Neural crest cell (in vitro differentiated cells): ENCODE results near the gene SH3BP5L. TPM values are rescaled to one million over a fixed set of nuclear protein-coding genes. Genes with fewer than 3 reads are reported as not detected.
A peak's percentile ranks its signal among the peaks of the same experiment; 100 is the strongest.

ENCODE experiments used
- DNase-seq: peaks from one replicate; pipeline ENCODE4 v3.0.0; 2021; ENCODE audit warnings: low read depth, mixed read lengths, low spot score
- H3K27ac Mint-ChIP-seq: one replicate; pipeline ENCODE4 v1.8.0; 2021; ENCODE audit warnings: mild to moderate bottlenecking, mixed read lengths; ENCODE audit not compliant: unreplicated experiment
- H3K27me3 Mint-ChIP-seq: 2 replicates; pipeline ENCODE4 v1.8.0; 2021; ENCODE audit warnings: low read depth, mild to moderate bottlenecking, mixed read lengths
- H3K36me3 Mint-ChIP-seq: 2 replicates; pipeline ENCODE4 v1.8.0; 2021; ENCODE audit warnings: low read depth, mild to moderate bottlenecking, mixed read lengths
- H3K4me1 Mint-ChIP-seq: 2 replicates; pipeline ENCODE4 v1.8.0; 2021; ENCODE audit warnings: mixed read lengths
- H3K4me3 Mint-ChIP-seq: one replicate; pipeline ENCODE4 v1.8.0; 2021; ENCODE audit warnings: mild to moderate bottlenecking, mixed read lengths
- H3K9me3 Mint-ChIP-seq: 2 replicates; pipeline ENCODE4 v1.8.0; 2021; ENCODE audit warnings: mixed read lengths
- CTCF ChIP-seq: fragments of 200-600 bp; sonication (generic); conservative IDR thresholded peaks from 2 replicates; pipeline ENCODE4 v1.5.0; 2021; ENCODE audit warnings: antibody characterized with exemption, mild to moderate bottlenecking
- total RNA-seq: library from RNA; stranded (reverse); gene quantifications from 2 replicates; pipeline ENCODE4 v1.2.1, GENCODE V29; 2021

The SH3BP5L gene
- total RNA-seq, 1 donor from 2014 or later, result 28.9 TPM

- Mint-ChIP-seq H3K9me3 (no peaks in the 10 kb centered on the region), H3K36me3 (no peaks in the 10 kb centered on the region), H3K4me3 (peak overlapping the region; percentile 86), H3K27me3 (peaks cover 43% of the 10 kb centered on the region), H3K27ac (no peak overlapping the region), H3K4me1 (peaks cover 27% of the 10 kb centered on the region)
- DNase-seq, result peak; percentile 73
- TF ChIP-seq CTCF, result no peak
Measured at GRCh38 chr1:248862998-248863881, 37.5 kb upstream of the SH3BP5L start.

GRCh38 chr1:248862695-248862997 lies 36.9 kb upstream of the SH3BP5L start:
- no peak for TF ChIP-seq CTCF
- H3K27ac Mint-ChIP-seq, result no peak overlapping the region
- DNase-seq, result no peak
- no peaks in the 10 kb centered on the region for H3K36me3 Mint-ChIP-seq
- peaks cover 31% of the 10 kb centered on the region for H3K4me1 Mint-ChIP-seq
- H3K4me3 Mint-ChIP-seq, result peak overlapping the region; percentile 86
- peaks cover 43% of the 10 kb centered on the region for H3K27me3 Mint-ChIP-seq
- no peaks in the 10 kb centered on the region for H3K9me3 Mint-ChIP-seq

- H3K27ac Mint-ChIP-seq, result no peak overlapping the region
- H3K36me3 Mint-ChIP-seq, result no peaks in the 10 kb centered on the region
- peaks cover 43% of the 10 kb centered on the region for H3K27me3 Mint-ChIP-seq
- no peaks in the 10 kb centered on the region for H3K9me3 Mint-ChIP-seq
- peaks cover 35% of the 10 kb centered on the region for H3K4me1 Mint-ChIP-seq
- peak overlapping the region; percentile 18 for H3K4me3 Mint-ChIP-seq
- no peak for DNase-seq
- no peak for TF ChIP-seq CTCF
Measured at GRCh38 chr1:248861616-248862015, 35.9 kb upstream of the SH3BP5L start.

- TF ChIP-seq CTCF, result no peak
- peaks cover 38% of the 10 kb centered on the region for H3K27me3 Mint-ChIP-seq
Measured at GRCh38 chr1:248860007-248860406, 34.3 kb upstream of the SH3BP5L start.

GRCh38 chr1:248858891-248859889 lies 33.5 kb upstream of the SH3BP5L start, which contains the start of gene ZNF692:
Gene ZNF692 (minus strand): TSS chr1:248859085. CDS start chr1:248858309, 776 bp downstream.
- H3K4me1 Mint-ChIP-seq, result peaks cover 40% of the 10 kb centered on the region
- peaks cover 8% of the 10 kb centered on the region for H3K36me3 Mint-ChIP-seq
- peak within 1 kb of the TSS; percentile 98 for H3K27ac Mint-ChIP-seq
- peak; percentile 9 for TF ChIP-seq CTCF
- H3K27me3 Mint-ChIP-seq, result peaks cover 34% of the 10 kb centered on the region
- DNase-seq, result peak; percentile 92
- H3K4me3 Mint-ChIP-seq, result peak within 1 kb of the TSS; percentile 90
- no peaks in the 10 kb centered on the region for H3K9me3 Mint-ChIP-seq

More at GRCh38 chr1:248860007-248860406, 34.3 kb upstream of the SH3BP5L start:
- no peak overlapping the region for H3K27ac Mint-ChIP-seq
- peaks cover 2% of the 10 kb centered on the region for H3K36me3 Mint-ChIP-seq
- H3K4me3 Mint-ChIP-seq, result peak overlapping the region; percentile 90
- H3K4me1 Mint-ChIP-seq, result peaks cover 37% of the 10 kb centered on the region
- DNase-seq, result no peak
- no peaks in the 10 kb centered on the region for H3K9me3 Mint-ChIP-seq
